Activated CD4-positive, alpha-beta T cell treated with anti-CD3 and anti-CD28 coated beads for 24 hours (primary cell): Measurements from ENCODE around the gene PLPPR1.
A peak's percentile ranks its signal among the peaks of the same experiment; 100 is the strongest.

Experiments used
- DNase-seq, 2 donors: peaks; one replicate each; pipeline ENCODE4 v3.0.0-alpha.2; 2020; ENCODE audit warnings: low read depth in 2 of 2

Gene PLPPR1

DNA sequence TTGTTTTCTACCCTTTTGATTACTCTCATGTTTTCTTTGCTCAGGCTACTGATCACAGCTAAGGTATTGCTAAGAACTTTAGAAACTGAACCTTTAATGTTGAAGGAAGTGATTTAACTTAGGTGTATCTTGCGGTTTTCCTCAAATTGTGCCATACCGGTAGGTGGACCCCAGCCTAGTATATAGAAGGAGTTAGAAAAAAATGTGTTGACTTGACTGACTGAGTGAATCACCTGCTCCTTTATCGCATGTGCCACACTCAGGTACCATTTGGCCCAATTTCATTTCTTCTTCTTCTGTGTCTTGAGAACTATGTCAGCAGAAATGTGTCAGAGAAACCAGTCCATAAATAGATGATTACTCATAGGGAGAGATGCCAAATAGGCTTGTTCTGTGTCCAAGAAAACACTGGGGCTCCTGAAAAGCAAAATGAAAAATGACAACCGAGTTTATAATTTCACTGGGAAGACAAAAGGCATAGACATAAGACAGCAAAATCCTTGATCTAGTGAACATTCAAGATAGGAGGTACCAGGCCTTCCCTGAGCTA is 19.4 kb downstream of the PLPPR1 start:
- DNase-seq, result no peak

- DNase-seq, result no peak
Measured at GRCh38 chr9:101050650-101051049, 22.1 kb downstream of the PLPPR1 start.

GRCh38 chr9:101054657-101055056 is 26.1 kb downstream of the PLPPR1 start:
- no peak for DNase-seq

DNA sequence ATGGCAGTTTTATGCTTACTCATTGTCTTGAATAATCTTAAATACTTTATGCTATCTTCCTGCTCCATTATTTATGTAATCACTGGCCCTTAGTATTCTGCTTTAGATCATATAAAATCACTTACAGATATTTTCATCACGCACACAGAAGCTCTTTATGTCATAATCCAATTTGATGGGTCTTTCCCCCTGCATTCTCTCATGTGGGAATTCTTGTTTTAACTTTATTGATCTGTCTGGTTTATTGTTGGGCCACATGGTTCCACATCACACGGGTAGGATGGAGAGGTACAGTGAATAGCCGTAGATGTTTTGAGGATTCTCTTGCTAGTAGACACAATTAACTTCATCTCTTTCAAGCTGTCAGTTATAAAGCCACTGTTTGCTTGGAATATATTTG is 27.0 kb downstream of the PLPPR1 start:
- DNase-seq, result no peak

GRCh38 chr9:101062686-101063085 is 34.2 kb downstream of the PLPPR1 start:
- DNase-seq, result no peak

- DNase-seq, result no peak
Measured at GRCh38 chr9:101063192-101063591, 34.7 kb downstream of the PLPPR1 start.

GRCh38 chr9:101064206-101064605 is 35.7 kb downstream of the PLPPR1 start:
- DNase-seq, result no peak

- DNase-seq, result no peak
Measured at GRCh38 chr9:101065930-101066329, 37.4 kb downstream of the PLPPR1 start.

- no peak for DNase-seq
Measured at GRCh38 chr9:101068696-101069095, 40.2 kb downstream of the PLPPR1 start.

DNA sequence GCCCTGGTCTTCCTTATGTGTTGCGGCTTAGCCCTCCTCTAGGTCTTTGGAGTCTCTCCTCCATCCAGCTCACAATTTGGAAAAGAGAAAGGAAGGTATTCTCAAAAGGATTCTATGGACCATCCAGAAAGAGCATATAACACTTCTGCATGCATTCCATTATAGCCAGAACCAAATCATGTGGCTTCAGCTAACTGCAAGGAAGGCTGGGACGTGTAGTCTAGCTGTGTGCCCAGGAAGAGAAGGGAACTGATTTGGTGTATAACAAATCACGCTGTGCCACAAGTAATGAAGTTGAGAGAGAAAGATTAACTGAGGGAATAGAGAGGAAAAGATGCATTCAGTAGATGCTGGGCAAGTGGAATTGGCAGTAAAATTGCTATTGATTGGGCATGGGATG is 43.7 kb downstream of the PLPPR1 start:
- DNase-seq, result no peak

GRCh38 chr9:101073122-101073521 is 44.6 kb downstream of the PLPPR1 start:
- no peak for DNase-seq

GRCh38 chr9:101081641-101082040 is 53.1 kb downstream of the PLPPR1 start:
- no peak for DNase-seq

DNA sequence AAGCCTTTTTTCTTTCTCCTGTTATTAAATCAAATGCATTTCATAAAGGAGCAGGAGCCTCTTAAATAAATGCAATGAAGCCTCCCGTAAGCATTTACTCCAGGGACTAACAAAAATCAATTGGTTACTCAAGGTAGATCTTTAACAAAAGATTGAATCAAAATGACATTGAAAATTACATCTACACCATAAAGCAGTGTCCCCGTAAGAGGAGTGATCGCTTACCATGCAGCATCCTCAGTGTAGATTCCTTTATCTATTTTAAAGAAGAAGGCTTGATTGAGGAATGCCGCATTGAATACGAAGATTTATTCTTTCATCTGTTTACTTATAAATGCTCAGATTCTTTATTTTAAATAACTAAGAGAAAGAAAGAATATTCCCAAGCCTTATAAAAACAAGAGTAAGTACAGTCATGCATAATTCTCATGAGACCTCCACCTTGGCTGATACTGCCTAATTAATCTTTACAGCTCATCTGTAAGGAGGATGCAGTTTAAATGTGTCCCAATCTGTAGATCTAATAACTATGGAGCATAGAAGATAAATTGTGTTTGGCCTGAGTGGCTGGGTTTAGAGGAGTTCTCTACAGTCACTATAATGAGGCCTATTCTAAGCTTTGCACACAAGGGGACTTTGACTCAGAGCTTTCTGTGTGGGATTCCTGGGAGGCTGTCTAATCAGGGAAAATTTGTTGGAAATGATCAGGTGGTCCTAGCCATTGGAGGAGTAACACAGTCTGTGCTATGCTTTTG is 55.1 kb downstream of the PLPPR1 start:
- no peak for DNase-seq

DNA sequence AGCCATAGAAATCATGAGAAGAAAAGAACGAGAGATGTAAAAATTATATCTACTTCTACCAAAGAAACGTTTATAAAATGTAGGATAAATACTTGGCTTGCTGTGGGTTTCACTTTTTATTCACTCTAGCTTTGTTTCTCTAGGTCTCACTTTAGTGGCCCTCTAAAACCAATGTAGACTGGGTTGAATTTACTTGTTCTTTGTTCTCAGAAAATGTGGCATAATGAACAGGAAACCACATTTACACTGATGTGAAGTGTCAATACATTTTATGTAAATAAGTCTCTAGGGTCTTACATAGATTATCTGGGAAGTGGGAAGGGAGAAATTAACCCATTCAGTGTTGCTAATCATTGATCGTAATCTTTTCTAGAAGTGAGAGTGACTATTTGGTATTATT is 58.9 kb downstream of the PLPPR1 start:
- DNase-seq, result no peak

DNA sequence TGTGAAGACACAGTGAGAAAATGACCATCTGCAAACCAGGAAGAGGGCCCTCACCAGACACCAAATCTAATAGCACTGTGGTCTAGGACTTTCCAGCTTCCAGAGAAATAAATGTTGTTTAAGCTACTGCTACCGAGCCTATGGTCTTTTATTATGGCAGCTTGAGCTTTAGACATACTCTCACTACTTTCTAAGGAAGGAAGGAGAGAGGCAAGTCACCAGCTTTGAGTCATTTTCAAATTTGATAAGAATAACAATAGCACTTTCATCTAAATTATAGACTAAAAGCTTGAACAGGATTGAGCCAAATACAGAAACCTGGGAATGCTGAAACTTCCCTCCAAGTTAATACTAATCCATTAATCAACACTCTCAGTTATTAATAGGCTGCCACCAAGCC is 64.4 kb downstream of the PLPPR1 start:
- DNase-seq, result no peak

- no peak for DNase-seq
Measured at GRCh38 chr9:101093620-101094019, 65.1 kb downstream of the PLPPR1 start.

DNA sequence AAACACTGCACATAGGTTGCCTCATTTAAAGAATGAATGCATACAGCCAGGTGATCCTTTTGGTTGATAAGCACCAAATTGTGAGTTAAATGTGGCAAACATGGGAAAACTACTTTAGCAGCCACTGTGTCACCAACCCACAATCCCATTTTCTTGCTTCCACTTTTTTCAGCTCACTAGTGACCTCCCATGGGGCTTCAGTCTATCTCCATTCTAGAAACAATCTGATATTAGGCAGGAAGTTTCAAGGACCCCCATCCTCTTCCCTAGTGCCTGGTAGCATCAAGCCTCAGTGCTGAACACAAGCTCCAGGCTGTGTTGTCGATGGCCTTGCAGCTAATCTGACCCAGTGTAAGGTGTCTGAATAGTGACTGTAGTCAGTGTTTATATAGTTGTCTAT is 66.2 kb downstream of the PLPPR1 start:
- DNase-seq, result no peak

DNA sequence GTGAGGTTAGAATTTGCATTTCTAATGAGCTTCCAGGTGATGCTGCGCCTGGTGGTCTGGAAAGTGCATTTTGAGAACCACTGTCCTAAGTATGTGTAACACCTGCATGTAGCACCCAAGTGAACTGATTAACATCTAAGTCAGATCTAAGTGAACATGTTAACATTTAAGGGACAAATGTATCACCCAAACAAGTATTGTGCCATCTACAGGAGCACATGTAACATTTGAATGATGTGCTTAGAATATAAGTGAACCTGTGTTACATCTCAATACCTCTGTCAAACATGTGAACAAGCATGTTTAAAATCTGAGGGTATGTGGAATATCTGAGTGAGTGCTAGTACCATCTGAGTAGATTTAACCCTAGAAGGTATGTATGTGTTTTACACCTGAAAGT is 68.7 kb downstream of the PLPPR1 start:
- no peak for DNase-seq

GRCh38 chr9:101098392-101098791 is 69.9 kb downstream of the PLPPR1 start:
- no peak for DNase-seq

DNA sequence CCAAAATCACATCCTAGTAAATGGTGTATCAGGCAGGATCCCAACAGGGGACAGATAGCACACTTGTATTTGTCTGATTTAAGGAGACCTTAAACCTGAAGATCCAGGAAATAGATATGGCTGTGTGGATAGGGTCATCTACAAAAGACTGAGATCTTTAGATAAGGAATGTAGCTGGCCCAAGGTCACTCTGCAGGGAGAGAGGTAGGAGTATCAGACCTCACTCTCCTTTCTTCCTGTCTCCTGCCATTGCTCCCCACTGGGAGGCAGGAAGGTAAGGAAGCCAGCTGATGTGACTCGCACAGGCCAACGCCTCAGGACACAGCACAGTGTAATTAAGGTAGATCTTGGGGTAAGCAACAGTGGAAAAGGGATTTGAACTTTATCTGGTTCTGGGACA is 85.8 kb downstream of the PLPPR1 start:
- no peak for DNase-seq

GRCh38 chr9:101115102-101115501 is 86.6 kb downstream of the PLPPR1 start:
- DNase-seq, result no peak

- no peak for DNase-seq
Measured at GRCh38 chr9:101117161-101117560, 88.6 kb downstream of the PLPPR1 start.

DNA sequence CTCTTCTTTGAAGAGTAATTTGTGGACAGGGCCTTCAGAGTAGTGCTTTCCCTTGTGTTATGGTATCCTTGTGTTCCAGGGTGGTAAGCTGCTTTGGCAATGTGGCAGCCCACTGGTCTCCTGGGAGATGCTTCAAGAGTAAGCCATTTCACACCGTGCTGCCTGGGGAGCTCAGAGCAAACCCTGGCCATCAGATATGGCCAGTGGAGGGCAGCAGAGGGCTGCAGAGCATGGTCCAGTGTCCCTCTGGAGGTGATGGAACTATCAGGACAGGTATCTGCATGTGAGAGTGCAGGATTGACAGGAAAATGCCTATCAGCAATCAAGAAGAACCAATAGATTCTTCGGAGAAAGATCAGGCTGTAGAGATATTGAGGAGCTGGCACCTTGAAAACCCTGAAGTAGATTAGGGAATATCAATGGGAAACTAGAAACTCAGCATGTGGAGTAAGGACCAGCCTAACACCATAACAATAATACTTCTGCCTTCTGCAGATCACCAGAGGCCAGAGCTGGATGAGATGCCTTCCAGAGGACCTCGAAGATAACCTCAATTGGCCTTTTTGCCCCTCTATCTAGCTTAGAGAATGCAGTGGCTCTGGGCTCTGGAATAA is 90.8 kb downstream of the PLPPR1 start:
- DNase-seq, result peak in 1 of 2 donors; percentile 19
